Activated CD4-positive, alpha-beta memory T cell treated with anti-CD3 and anti-CD28 coated beads for 36 hours (primary cell): ENCODE measurements around the gene MICALL2. TPM values are rescaled to one million over a fixed set of nuclear protein-coding genes. Genes with fewer than 3 reads are reported as not detected.

ENCODE experiments used
- CTCF ChIA-PET: fragments of 350-600 bp; sonication (Branson Sonifier 250); formaldehyde crosslinking; loops from one replicate; lab custom pipeline; 2021; ENCODE audit warnings: antibody characterized with exemption, inconsistent platforms; lab: Charles Lee
- POLR2A ChIA-PET: fragments of 350-600 bp; sonication (Branson Sonifier 250); formaldehyde crosslinking; loops from one replicate; lab custom pipeline; 2021; ENCODE audit warnings: antibody characterized with exemption; lab: Charles Lee
- DNase-seq: peaks from one replicate; pipeline ENCODE4 v3.0.0-alpha.2; 2020
- H3K27ac Mint-ChIP-seq: one replicate; pipeline ENCODE4 v1.8.0; 2021; ENCODE audit warnings: mixed read lengths
- H3K27me3 Mint-ChIP-seq: one replicate; pipeline ENCODE4 v1.8.0; 2021; ENCODE audit warnings: mixed read lengths
- H3K36me3 Mint-ChIP-seq: one replicate; pipeline ENCODE4 v1.8.0; 2021; ENCODE audit warnings: mixed read lengths
- H3K4me1 Mint-ChIP-seq: one replicate; pipeline ENCODE4 v1.8.0; 2021; ENCODE audit warnings: low read depth, mixed read lengths
- H3K4me3 Mint-ChIP-seq: one replicate; pipeline ENCODE4 v1.8.0; 2021; ENCODE audit warnings: mild to moderate bottlenecking, mixed read lengths
- H3K9me3 Mint-ChIP-seq: one replicate; pipeline ENCODE4 v1.8.0; 2021; ENCODE audit warnings: mixed read lengths
- intact Hi-C: fragments of 100-400 bp; cut with micrococcal nuclease; formaldehyde crosslinking; loops from one replicate; pipeline ENCODE4 v1.15.1; 2023
- total RNA-seq, 2 experiments: library from RNA; stranded (reverse); gene quantifications; one replicate each; pipeline ENCODE4 v1.2.3, GENCODE V29; 2021

MICALL2 gene
- total RNA-seq, result 1 to 10 TPM; 4.3 to 6.0 TPM

DNA sequence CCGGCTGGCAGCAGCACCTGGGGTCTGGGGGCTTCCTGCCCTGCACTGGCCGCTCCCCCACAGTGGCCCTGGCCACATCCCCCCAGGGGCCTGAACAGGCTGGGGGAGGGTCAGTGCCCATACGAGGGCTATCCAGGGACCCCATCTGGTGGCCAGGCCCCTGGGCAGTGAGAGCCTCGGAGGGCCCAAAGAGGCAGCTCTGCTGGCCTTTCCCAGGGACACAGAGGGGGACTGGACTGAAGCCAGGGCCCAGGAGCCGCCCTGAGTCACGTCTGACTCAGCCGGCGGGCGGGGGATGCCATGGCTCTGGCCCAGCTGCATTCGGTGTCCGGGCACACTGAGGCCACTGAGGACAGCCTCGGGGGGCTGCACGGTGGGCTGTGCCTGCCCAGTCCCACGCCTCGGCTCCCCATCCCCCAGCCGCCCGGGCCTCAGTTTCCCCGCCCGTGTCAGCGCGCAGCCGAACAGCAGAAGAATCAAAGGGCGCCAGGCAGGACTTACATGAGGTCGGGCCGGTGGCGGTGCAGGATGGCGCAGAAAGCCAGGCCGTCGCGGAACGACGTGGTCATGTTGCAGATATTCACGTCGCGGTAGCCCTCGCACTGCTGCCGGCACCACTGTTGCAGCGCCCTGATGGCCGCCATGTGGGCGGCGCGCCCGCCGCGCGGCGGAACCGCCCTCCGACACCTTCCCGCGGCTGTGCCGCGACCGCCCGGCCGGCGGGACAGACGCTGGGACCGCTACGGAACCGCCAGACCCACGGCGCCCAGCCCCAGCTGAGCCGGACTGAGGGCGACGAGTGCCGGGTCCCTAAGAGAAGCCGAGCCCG lies at the start of gene MICALL2:
Gene MICALL2 (minus strand): TSS at position 788 of the 829 bp plus-strand sequence. CDS start 144 bp downstream, at position 644.
- Mint-ChIP-seq H3K27me3 (no peaks in the 10 kb centered on the region), H3K36me3 (no peaks in the 10 kb centered on the region), H3K4me1 (peaks cover 9% of the 10 kb centered on the region), H3K4me3 (peak within 1 kb of the TSS; percentile 72), H3K9me3 (no peaks in the 10 kb centered on the region), H3K27ac (no peak within 1 kb of the TSS)
- peak; percentile 61 for DNase-seq
- POLR2A ChIA-PET, result no interaction called here
- intact Hi-C loops, result loop anchor here (1.0 to 5.0 kb wide), 3 partner anchors 42 to 73 kb away; partner anchors contain the start of gene MAFK
- CTCF ChIA-PET, result interaction anchor here (0.7 to 1.0 kb wide), 2 partner anchors 27 to 282 kb away, joined by 3 read pairs; no protein-coding TSS in a partner anchor

DNA sequence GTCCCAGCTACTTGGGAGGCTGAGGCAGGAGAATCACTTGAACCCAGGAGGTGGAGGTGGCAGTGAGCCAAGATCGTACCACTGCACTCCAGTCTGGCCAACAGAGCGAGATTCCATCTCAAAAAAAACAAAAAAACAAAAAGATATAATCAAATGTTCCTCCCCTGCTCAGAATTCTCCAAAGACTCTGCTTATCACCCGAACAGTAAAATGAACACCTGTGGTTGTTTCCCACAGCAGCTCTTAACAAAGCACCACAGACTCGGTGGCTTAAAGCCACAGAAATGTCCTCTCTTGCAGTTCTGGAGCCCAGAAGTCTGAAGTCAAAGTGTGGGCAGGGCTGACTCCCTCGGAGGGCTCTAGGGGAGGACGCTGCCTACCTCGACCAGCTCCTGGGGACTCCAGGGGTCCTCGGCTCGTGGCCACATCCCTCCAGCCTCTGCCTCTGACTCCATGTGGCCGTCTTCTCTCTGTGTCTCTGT lies 49.0 kb upstream of the MICALL2 start:
- POLR2A ChIA-PET, result no interaction called here
- no peaks in the 10 kb centered on the region for H3K27me3 Mint-ChIP-seq
- CTCF ChIA-PET, result no interaction called here
- H3K36me3 Mint-ChIP-seq, result peaks cover 2% of the 10 kb centered on the region
- no peak overlapping the region for H3K27ac Mint-ChIP-seq
- no peak overlapping the region for H3K4me3 Mint-ChIP-seq
- H3K9me3 Mint-ChIP-seq, result no peaks in the 10 kb centered on the region
- H3K4me1 Mint-ChIP-seq, result peaks cover 16% of the 10 kb centered on the region
- DNase-seq, result no peak
- intact Hi-C loops, result no loop called here

- Mint-ChIP-seq H3K36me3 (peaks cover 14% of the 10 kb centered on the region), H3K27me3 (no peaks in the 10 kb centered on the region), H3K4me3 (peak overlapping the region; percentile 36), H3K4me1 (peaks cover 25% of the 10 kb centered on the region), H3K27ac (no peak overlapping the region), H3K9me3 (no peaks in the 10 kb centered on the region)
- DNase-seq, result peak; percentile 20
- POLR2A ChIA-PET, result interaction anchor here (1.0 kb wide), 1 partner anchor 28 kb away, joined by 3 read pairs; no protein-coding TSS in a partner anchor
- intact Hi-C loops, result no loop called here
- CTCF ChIA-PET, result interaction anchor here (1.3 to 1.4 kb wide), 2 partner anchors 16 to 50 kb away, joined by 3 to 4 read pairs; partner anchors contain the start of gene TMEM184A
These were observed 46.7 kb upstream of the MICALL2 start for GRCh38 chr7:1505731-1506550.

DNA sequence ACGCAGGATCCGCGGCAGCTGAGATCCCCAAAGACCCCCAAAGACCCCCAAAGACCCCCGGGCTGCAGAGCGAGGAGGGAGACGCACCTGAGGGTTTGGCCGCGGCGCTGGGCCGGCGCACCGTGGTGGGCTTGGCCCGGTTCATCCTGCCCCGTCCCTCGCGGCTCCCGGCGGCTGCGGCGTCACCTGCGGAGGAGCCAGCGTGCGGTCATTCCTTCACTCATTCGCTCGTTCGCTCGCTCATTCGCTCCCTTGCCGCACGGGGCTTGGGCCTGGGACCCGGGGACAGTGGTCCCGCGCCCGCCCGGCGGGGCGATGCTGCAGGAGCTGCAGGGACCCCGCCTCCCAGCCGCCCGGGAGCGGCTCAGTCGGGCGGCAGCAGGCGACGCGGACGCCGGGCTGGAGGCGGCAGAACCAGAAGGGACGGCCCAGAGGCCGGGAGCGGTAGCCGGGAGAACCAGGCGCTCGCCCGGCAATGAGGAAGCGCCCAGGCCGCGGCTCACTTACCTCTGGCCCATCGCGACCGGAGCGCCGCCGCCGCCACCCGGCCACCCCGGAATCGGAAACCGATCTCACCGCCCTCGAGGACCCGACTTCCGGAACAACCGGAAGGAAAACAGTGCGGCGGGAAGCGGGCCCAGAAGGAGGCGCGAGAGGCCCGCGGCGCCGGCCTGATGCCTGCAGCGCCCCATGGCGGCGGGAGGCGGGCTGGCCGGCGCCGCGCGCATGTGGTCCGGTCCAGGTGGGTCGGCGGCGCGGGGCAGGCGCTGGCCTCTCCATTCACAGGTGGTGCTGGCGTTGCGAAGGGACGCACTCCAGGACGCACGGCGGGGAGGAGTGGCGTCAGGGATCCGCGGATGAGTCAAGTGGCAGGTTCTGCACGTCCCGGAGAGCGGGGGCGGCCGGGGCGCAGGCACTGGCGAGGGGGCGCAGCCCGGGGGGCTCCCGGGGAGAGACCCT lies 44.8 kb upstream of the MICALL2 start, which contains the start of gene INTS1:
Gene INTS1 (minus strand): TSS at position 574 of the 960 bp plus-strand sequence. CDS start 429 bp downstream, at position 145.
- peak within 1 kb of the TSS; percentile 91 for H3K4me3 Mint-ChIP-seq
- POLR2A ChIA-PET, result interaction anchor here (1.0 kb wide), 1 partner anchor 29 kb away, joined by 3 read pairs; no protein-coding TSS in a partner anchor
- DNase-seq, result peak; percentile 93
- H3K27ac Mint-ChIP-seq, result peak within 1 kb of the TSS; percentile 80
- intact Hi-C loops, result loop anchor here (1.0 to 5.0 kb wide), 3 partner anchors 28 to 68 kb away; partner anchors contain the start of gene PSMG3
- no peaks in the 10 kb centered on the region for H3K27me3 Mint-ChIP-seq
- peaks cover 30% of the 10 kb centered on the region for H3K4me1 Mint-ChIP-seq
- CTCF ChIA-PET, result interaction anchor here (1.4 kb wide), 1 partner anchor 52 kb away, joined by 4 read pairs; the partner anchor contains the start of gene TMEM184A
- H3K9me3 Mint-ChIP-seq, result no peaks in the 10 kb centered on the region
- H3K36me3 Mint-ChIP-seq, result peaks cover 20% of the 10 kb centered on the region

GRCh38 chr7:1503390-1503789 lies 44.1 kb upstream of the MICALL2 start:
- no peaks in the 10 kb centered on the region for H3K27me3 Mint-ChIP-seq
- H3K4me3 Mint-ChIP-seq, result peak overlapping the region; percentile 84
- H3K4me1 Mint-ChIP-seq, result peaks cover 30% of the 10 kb centered on the region
- DNase-seq, result peak; percentile 16
- intact Hi-C loops, result loop anchor here (5.0 kb wide), 2 partner anchors 41 to 69 kb away; partner anchors contain the start of gene PSMG3
- CTCF ChIA-PET, result no interaction called here
- POLR2A ChIA-PET, result no interaction called here
- H3K36me3 Mint-ChIP-seq, result peaks cover 20% of the 10 kb centered on the region
- H3K27ac Mint-ChIP-seq, result peak overlapping the region; percentile 38
- H3K9me3 Mint-ChIP-seq, result no peaks in the 10 kb centered on the region

- H3K27ac Mint-ChIP-seq, result no peak overlapping the region
- peak overlapping the region; percentile 84 for H3K4me3 Mint-ChIP-seq
- intact Hi-C loops, result loop anchor here (5.0 kb wide), 2 partner anchors 41 to 69 kb away; partner anchors contain the start of gene PSMG3
- H3K36me3 Mint-ChIP-seq, result peaks cover 20% of the 10 kb centered on the region
- no peaks in the 10 kb centered on the region for H3K9me3 Mint-ChIP-seq
- ChIA-PET CTCF (no interaction called here), POLR2A (no interaction called here)
- no peak for DNase-seq
- H3K4me1 Mint-ChIP-seq, result peaks cover 30% of the 10 kb centered on the region
- no peaks in the 10 kb centered on the region for H3K27me3 Mint-ChIP-seq
These were observed 43.6 kb upstream of the MICALL2 start for GRCh38 chr7:1502845-1503244.

DNA sequence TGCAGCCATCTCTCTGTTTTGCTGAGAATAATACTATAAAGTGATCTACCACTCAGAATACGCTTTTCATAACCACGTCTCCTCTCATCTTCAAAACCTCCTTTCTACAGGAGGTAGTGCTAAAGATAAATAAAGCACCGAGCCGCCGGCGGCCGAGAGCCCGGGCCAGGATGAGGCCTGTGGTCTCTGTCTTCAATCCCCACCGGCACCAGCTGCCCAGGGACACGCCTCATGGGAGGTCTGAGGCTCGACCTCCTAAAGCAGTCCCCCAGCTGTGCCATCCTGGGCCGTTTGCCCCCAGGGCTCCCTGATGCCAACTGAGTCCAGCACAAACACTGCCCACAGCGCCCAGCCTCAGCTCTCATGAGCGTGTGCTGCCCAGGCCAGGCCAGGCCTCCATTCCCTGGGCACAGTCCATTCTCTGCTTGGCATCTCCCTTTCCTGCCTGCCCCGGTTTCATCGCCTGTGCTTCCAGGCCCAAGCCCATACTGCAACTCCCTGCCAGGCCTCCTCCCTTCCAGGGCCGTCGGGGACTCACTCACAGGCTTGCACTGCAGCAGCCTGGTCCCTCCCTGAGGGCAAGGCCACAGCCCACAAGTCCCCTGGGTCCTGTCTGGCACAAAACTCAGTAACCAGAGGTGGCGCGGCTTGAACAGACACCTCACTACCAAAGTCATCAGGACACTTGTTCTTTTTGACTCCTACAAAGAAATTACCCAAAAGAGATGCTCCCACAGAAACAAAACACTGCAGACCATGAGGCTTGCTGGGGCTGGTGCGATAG lies 42.4 kb upstream of the MICALL2 start:
- H3K27me3 Mint-ChIP-seq, result no peaks in the 10 kb centered on the region
- CTCF ChIA-PET, result no interaction called here

DNA sequence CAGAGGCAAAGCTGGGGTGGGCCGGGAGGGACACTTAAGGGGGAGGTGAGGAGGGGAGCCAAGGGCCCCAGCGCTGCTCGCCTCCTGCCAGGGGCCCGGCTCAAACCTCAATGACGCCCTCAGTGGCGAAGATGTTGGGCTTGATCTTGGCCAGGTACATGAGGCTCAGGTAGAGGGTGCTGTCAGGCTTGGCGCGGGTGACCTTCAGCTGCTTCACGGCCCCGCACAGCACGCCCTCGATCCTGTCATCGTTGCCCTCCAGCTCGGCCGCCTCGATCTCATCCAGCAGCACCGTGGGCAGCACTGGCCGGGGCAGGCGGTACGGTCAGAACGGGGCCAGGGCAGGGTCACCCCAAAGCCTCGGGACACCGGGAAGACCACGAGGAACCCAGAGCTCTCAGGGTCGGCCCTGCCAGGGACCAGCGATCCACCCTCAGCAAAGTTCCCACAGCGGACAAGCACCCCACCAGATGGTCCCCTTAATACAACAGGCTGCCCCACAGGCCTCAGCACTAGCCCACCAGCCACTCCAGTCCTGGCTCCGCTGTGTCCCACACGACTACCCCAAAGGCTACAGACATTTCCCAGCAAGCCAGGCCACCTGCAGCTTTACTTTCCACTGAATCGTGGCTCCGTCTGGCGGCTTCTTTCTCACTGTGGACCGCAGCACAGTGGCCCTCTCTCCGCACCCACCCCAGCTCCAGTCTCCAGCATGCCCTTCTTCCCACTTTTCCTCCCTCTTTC lies 41.0 kb upstream of the MICALL2 start:
- intact Hi-C loops, result loop anchor here (5.0 kb wide), 2 partner anchors 38 to 72 kb away; partner anchors contain the start of gene PSMG3
- DNase-seq, result no peak
- POLR2A ChIA-PET, result no interaction called here
- no peaks in the 10 kb centered on the region for H3K27me3 Mint-ChIP-seq
- peaks cover 23% of the 10 kb centered on the region for H3K36me3 Mint-ChIP-seq
- CTCF ChIA-PET, result no interaction called here
- H3K27ac Mint-ChIP-seq, result no peak overlapping the region
- peaks cover 22% of the 10 kb centered on the region for H3K4me1 Mint-ChIP-seq
- no peaks in the 10 kb centered on the region for H3K9me3 Mint-ChIP-seq
- no peak overlapping the region for H3K4me3 Mint-ChIP-seq

More for the DNA sequence above, 42.4 kb upstream of the MICALL2 start:
- POLR2A ChIA-PET, result no interaction called here
- intact Hi-C loops, result loop anchor here (5.0 kb wide), 2 partner anchors 39 to 71 kb away; partner anchors contain the start of gene PSMG3
- Mint-ChIP-seq H3K4me3 (peak overlapping the region; percentile 84), H3K9me3 (no peaks in the 10 kb centered on the region), H3K36me3 (peaks cover 23% of the 10 kb centered on the region), H3K27ac (no peak overlapping the region), H3K4me1 (peaks cover 26% of the 10 kb centered on the region)
- DNase-seq, result no peak

GRCh38 chr7:1499367-1500029 lies 40.2 kb upstream of the MICALL2 start:
- DNase-seq, result no peak
- H3K4me1 Mint-ChIP-seq, result peaks cover 22% of the 10 kb centered on the region
- no peak overlapping the region for H3K27ac Mint-ChIP-seq
- H3K4me3 Mint-ChIP-seq, result no peak overlapping the region
- intact Hi-C loops, result loop anchor here (5.0 kb wide), 2 partner anchors 37 to 73 kb away; partner anchors contain the start of gene PSMG3
- ChIA-PET CTCF (no interaction called here), POLR2A (no interaction called here)
- no peaks in the 10 kb centered on the region for H3K9me3 Mint-ChIP-seq
- H3K27me3 Mint-ChIP-seq, result no peaks in the 10 kb centered on the region
- peaks cover 23% of the 10 kb centered on the region for H3K36me3 Mint-ChIP-seq
